Activated CD4-positive, alpha-beta memory T cell treated with anti-CD3 and anti-CD28 coated beads for 36 hours (primary cell): Measurements from ENCODE around the gene HSD3B7. TPM values are rescaled to one million over a fixed set of nuclear protein-coding genes. Genes with fewer than 3 reads are reported as not detected.
A peak's percentile ranks its signal among the peaks of the same experiment; 100 is the strongest.

Experiments used
- CTCF ChIA-PET: fragments of 350-600 bp; sonication (Branson Sonifier 250); formaldehyde crosslinking; loops from one replicate; lab custom pipeline; 2021; ENCODE audit warnings: antibody characterized with exemption, inconsistent platforms; lab: Charles Lee
- POLR2A ChIA-PET: fragments of 350-600 bp; sonication (Branson Sonifier 250); formaldehyde crosslinking; loops from one replicate; lab custom pipeline; 2021; ENCODE audit warnings: antibody characterized with exemption; lab: Charles Lee
- DNase-seq: peaks from one replicate; pipeline ENCODE4 v3.0.0-alpha.2; 2020
- H3K27ac Mint-ChIP-seq: one replicate; pipeline ENCODE4 v1.8.0; 2021; ENCODE audit warnings: mixed read lengths
- H3K27me3 Mint-ChIP-seq: one replicate; pipeline ENCODE4 v1.8.0; 2021; ENCODE audit warnings: mixed read lengths
- H3K36me3 Mint-ChIP-seq: one replicate; pipeline ENCODE4 v1.8.0; 2021; ENCODE audit warnings: mixed read lengths
- H3K4me1 Mint-ChIP-seq: one replicate; pipeline ENCODE4 v1.8.0; 2021; ENCODE audit warnings: low read depth, mixed read lengths
- H3K4me3 Mint-ChIP-seq: one replicate; pipeline ENCODE4 v1.8.0; 2021; ENCODE audit warnings: mild to moderate bottlenecking, mixed read lengths
- H3K9me3 Mint-ChIP-seq: one replicate; pipeline ENCODE4 v1.8.0; 2021; ENCODE audit warnings: mixed read lengths
- intact Hi-C: fragments of 100-400 bp; cut with micrococcal nuclease; formaldehyde crosslinking; loops from one replicate; pipeline ENCODE4 v1.15.1; 2023
- total RNA-seq, 2 experiments: library from RNA; stranded (reverse); gene quantifications; one replicate each; pipeline ENCODE4 v1.2.3, GENCODE V29; 2021

HSD3B7 gene
- total RNA-seq, 2 experiments from 2014 or later, result 2.2 TPM

- POLR2A ChIA-PET, result no interaction called here
- no peaks in the 10 kb centered on the region for H3K27me3 Mint-ChIP-seq
These were observed 12.1 kb upstream of the HSD3B7 start for GRCh38 chr16:30972872-30973271.

GRCh38 chr16:30974348-30974747 lies 10.7 kb upstream of the HSD3B7 start:
- ChIA-PET POLR2A (no interaction called here), CTCF (no interaction called here)
- H3K27ac Mint-ChIP-seq, result no peak overlapping the region
- H3K4me1 Mint-ChIP-seq, result no peaks in the 10 kb centered on the region
- H3K9me3 Mint-ChIP-seq, result no peaks in the 10 kb centered on the region
- H3K4me3 Mint-ChIP-seq, result no peak overlapping the region
- no peaks in the 10 kb centered on the region for H3K27me3 Mint-ChIP-seq
- DNase-seq, result no peak
- peaks cover 54% of the 10 kb centered on the region for H3K36me3 Mint-ChIP-seq
- intact Hi-C loops, result no loop called here

More at GRCh38 chr16:30972872-30973271, 12.1 kb upstream of the HSD3B7 start:
- Mint-ChIP-seq H3K4me3 (no peak overlapping the region), H3K27ac (no peak overlapping the region), H3K4me1 (no peaks in the 10 kb centered on the region), H3K36me3 (peaks cover 56% of the 10 kb centered on the region), H3K9me3 (no peaks in the 10 kb centered on the region)
- intact Hi-C loops, result no loop called here
- CTCF ChIA-PET, result interaction anchor here (1.1 kb wide), 1 partner anchor 12 kb away, joined by 6 read pairs; the partner anchor contains the start of gene HSD3B7
- no peak for DNase-seq

GRCh38 chr16:30976486-30976885 lies 8.5 kb upstream of the HSD3B7 start:
- intact Hi-C loops, result no loop called here
- no peaks in the 10 kb centered on the region for H3K27me3 Mint-ChIP-seq
- no peak overlapping the region for H3K4me3 Mint-ChIP-seq
- no peaks in the 10 kb centered on the region for H3K4me1 Mint-ChIP-seq
- ChIA-PET CTCF (interaction anchor here (2.1 kb wide), 1 partner anchor 9 kb away, joined by 5 read pairs; the partner anchor contains the start of gene HSD3B7), POLR2A (no interaction called here)
- DNase-seq, result no peak
- no peaks in the 10 kb centered on the region for H3K9me3 Mint-ChIP-seq
- peaks cover 51% of the 10 kb centered on the region for H3K36me3 Mint-ChIP-seq
- H3K27ac Mint-ChIP-seq, result no peak overlapping the region

- peak; percentile 36 for DNase-seq
- intact Hi-C loops, result no loop called here
- Mint-ChIP-seq H3K27ac (no peak overlapping the region), H3K9me3 (no peaks in the 10 kb centered on the region), H3K4me1 (no peaks in the 10 kb centered on the region), H3K27me3 (no peaks in the 10 kb centered on the region), H3K4me3 (no peak overlapping the region), H3K36me3 (peaks cover 44% of the 10 kb centered on the region)
- ChIA-PET CTCF (no interaction called here), POLR2A (no interaction called here)
These were observed 7.5 kb upstream of the HSD3B7 start for GRCh38 chr16:30977502-30977901.

- POLR2A ChIA-PET, result no interaction called here
- no peak for DNase-seq
- Mint-ChIP-seq H3K27me3 (no peaks in the 10 kb centered on the region), H3K36me3 (peaks cover 30% of the 10 kb centered on the region), H3K4me3 (no peak overlapping the region), H3K4me1 (no peaks in the 10 kb centered on the region), H3K27ac (no peak overlapping the region), H3K9me3 (no peaks in the 10 kb centered on the region)
- CTCF ChIA-PET, result no interaction called here
- intact Hi-C loops, result loop anchor here (10.0 kb wide), 1 partner anchor 465 kb away; the partner anchor contains the start of gene ZNF843
These were observed 5.6 kb upstream of the HSD3B7 start for GRCh38 chr16:30979170-30980022.

- POLR2A ChIA-PET, result no interaction called here
- DNase-seq, result no peak
- Mint-ChIP-seq H3K9me3 (no peaks in the 10 kb centered on the region), H3K27ac (no peak overlapping the region), H3K27me3 (no peaks in the 10 kb centered on the region), H3K4me3 (no peak overlapping the region), H3K36me3 (peaks cover 27% of the 10 kb centered on the region), H3K4me1 (no peaks in the 10 kb centered on the region)
- CTCF ChIA-PET, result no interaction called here
- intact Hi-C loops, result loop anchor here (10.0 kb wide), 1 partner anchor 465 kb away; the partner anchor contains the start of gene ZNF843
These were observed 5.0 kb upstream of the HSD3B7 start for GRCh38 chr16:30980023-30980371.

GRCh38 chr16:30980434-30980833 lies 4.6 kb upstream of the HSD3B7 start:
- no peak overlapping the region for H3K4me3 Mint-ChIP-seq
- intact Hi-C loops, result loop anchor here (10.0 kb wide), 1 partner anchor 464 kb away; the partner anchor contains the start of gene ZNF843
- H3K4me1 Mint-ChIP-seq, result no peaks in the 10 kb centered on the region
- no peak for DNase-seq
- H3K36me3 Mint-ChIP-seq, result peaks cover 27% of the 10 kb centered on the region
- H3K27me3 Mint-ChIP-seq, result no peaks in the 10 kb centered on the region
- CTCF ChIA-PET, result no interaction called here
- no peaks in the 10 kb centered on the region for H3K9me3 Mint-ChIP-seq
- POLR2A ChIA-PET, result no interaction called here
- H3K27ac Mint-ChIP-seq, result no peak overlapping the region

- ChIA-PET POLR2A (no interaction called here), CTCF (no interaction called here)
- Mint-ChIP-seq H3K27ac (no peak overlapping the region), H3K27me3 (no peaks in the 10 kb centered on the region), H3K36me3 (peaks cover 27% of the 10 kb centered on the region), H3K4me3 (no peak overlapping the region), H3K9me3 (no peaks in the 10 kb centered on the region), H3K4me1 (no peaks in the 10 kb centered on the region)
- DNase-seq, result no peak
- intact Hi-C loops, result loop anchor here (10.0 kb wide), 1 partner anchor 464 kb away; the partner anchor contains the start of gene ZNF843
These were observed 4.0 kb upstream of the HSD3B7 start for GRCh38 chr16:30980959-30981358.

GRCh38 chr16:30982548-30983288 lies 2.3 kb upstream of the HSD3B7 start:
- Mint-ChIP-seq H3K27ac (no peak overlapping the region), H3K9me3 (no peaks in the 10 kb centered on the region), H3K36me3 (peaks cover 16% of the 10 kb centered on the region), H3K4me1 (no peaks in the 10 kb centered on the region), H3K4me3 (no peak overlapping the region), H3K27me3 (no peaks in the 10 kb centered on the region)
- intact Hi-C loops, result loop anchor here (10.0 kb wide), 1 partner anchor 462 kb away; the partner anchor contains the start of gene ZNF843
- ChIA-PET CTCF (interaction anchor here (0.6 to 3.8 kb wide), 10 partner anchors 11 to 885 kb away, joined by 3 to 26 read pairs (median 3); partner anchors contain the start of genes VKORC1 and ZNF843), POLR2A (no interaction called here)
- no peak for DNase-seq

GRCh38 chr16:30983289-30983889 lies 1.6 kb upstream of the HSD3B7 start:
- POLR2A ChIA-PET, result no interaction called here
- H3K27me3 Mint-ChIP-seq, result no peaks in the 10 kb centered on the region
- H3K27ac Mint-ChIP-seq, result no peak overlapping the region
- H3K4me3 Mint-ChIP-seq, result no peak overlapping the region
- CTCF ChIA-PET, result interaction anchor here (0.6 to 3.8 kb wide), 13 partner anchors 11 to 885 kb away, joined by 3 to 37 read pairs (median 3); partner anchors contain the start of genes VKORC1 and ZNF843
- H3K9me3 Mint-ChIP-seq, result no peaks in the 10 kb centered on the region
- DNase-seq, result no peak
- no peaks in the 10 kb centered on the region for H3K4me1 Mint-ChIP-seq
- intact Hi-C loops, result loop anchor here (10.0 kb wide), 1 partner anchor 461 kb away; the partner anchor contains the start of gene ZNF843
- peaks cover 16% of the 10 kb centered on the region for H3K36me3 Mint-ChIP-seq

- H3K27me3 Mint-ChIP-seq, result no peaks in the 10 kb centered on the region
- H3K4me3 Mint-ChIP-seq, result no peak overlapping the region
- no peak overlapping the region for H3K27ac Mint-ChIP-seq
- no peaks in the 10 kb centered on the region for H3K4me1 Mint-ChIP-seq
- intact Hi-C loops, result loop anchor here (2.0 to 10.0 kb wide), 2 partner anchors 111 to 461 kb away; partner anchors contain the start of genes VKORC1 and ZNF843
- no peaks in the 10 kb centered on the region for H3K9me3 Mint-ChIP-seq
- POLR2A ChIA-PET, result no interaction called here
- CTCF ChIA-PET, result interaction anchor here (0.7 to 3.8 kb wide), 31 partner anchors 8 to 884 kb away, joined by 3 to 37 read pairs (median 5); partner anchors contain the start of genes KAT8, STX4, VKORC1 and ZNF646
- H3K36me3 Mint-ChIP-seq, result peaks cover 11% of the 10 kb centered on the region
- DNase-seq, result no peak
These were observed 953 bp upstream of the HSD3B7 start for GRCh38 chr16:30983898-30984610.
